Measurements from ENCODE around the gene DYNC2H1.

GRCh38 chr11:103370076-103370475 lies 260.9 kb downstream of the DYNC2H1 start:
- TF ChIP-seq CTCF (IDR thresholded peaks at IDR 0.05) (no peak), POLR2A (IDR thresholded peaks at IDR 0.05) (no peak), POLR2AphosphoS5 (IDR thresholded peaks at IDR 0.05; ENCODE audit: insufficient read depth in 1 of 2, low read depth in 1 of 2) (no peak)
